Effector memory CD4-positive, alpha-beta T cell (primary cell): ENCODE data around the gene LCN12.
A peak's percentile ranks its signal among the peaks of the same experiment; 100 is the strongest.

ENCODE experiments used
- DNase-seq, 3 donors: peaks; one replicate each; pipeline ENCODE4 v3.0.0-alpha.2; 2020
- H3K27ac ChIP-seq: 2 replicates; pipeline ENCODE4 v1.7.0; 2013; ENCODE audit warnings: mild to moderate bottlenecking, low read length, moderate library complexity; ENCODE audit not compliant: insufficient read depth, poor library complexity, severe bottlenecking
- H3K27me3 ChIP-seq: replicated peaks from 2 replicates; pipeline ENCODE4 v1.7.0; 2013; ENCODE audit warnings: mild to moderate bottlenecking, low read length; ENCODE audit not compliant: insufficient read depth, control insufficient read depth, poor library complexity, severe bottlenecking
- H3K36me3 ChIP-seq: 2 replicates; pipeline ENCODE4 v1.7.0; 2013; ENCODE audit warnings: mild to moderate bottlenecking, low read length, moderate library complexity; ENCODE audit not compliant: control insufficient read depth, insufficient read depth
- H3K4me1 ChIP-seq: 2 replicates; pipeline ENCODE4 v1.7.0; 2013; ENCODE audit warnings: low read length, mild to moderate bottlenecking; ENCODE audit not compliant: control insufficient read depth, insufficient read depth, poor library complexity, severe bottlenecking
- H3K4me3 ChIP-seq: 2 replicates; pipeline ENCODE4 v1.7.0; 2013; ENCODE audit warnings: low read length, low read depth, mild to moderate bottlenecking; ENCODE audit not compliant: insufficient read depth, poor library complexity, severe bottlenecking
- H3K9me3 ChIP-seq: 2 replicates; pipeline ENCODE4 v1.7.0; 2013; ENCODE audit warnings: mild to moderate bottlenecking, low read length, moderate library complexity; ENCODE audit not compliant: control insufficient read depth
- total RNA-seq, 3 donors: gene quantifications; one replicate each; lab custom pipeline; 2026; lab: John Stamatoyannopoulos, UW

Gene LCN12, protein sequence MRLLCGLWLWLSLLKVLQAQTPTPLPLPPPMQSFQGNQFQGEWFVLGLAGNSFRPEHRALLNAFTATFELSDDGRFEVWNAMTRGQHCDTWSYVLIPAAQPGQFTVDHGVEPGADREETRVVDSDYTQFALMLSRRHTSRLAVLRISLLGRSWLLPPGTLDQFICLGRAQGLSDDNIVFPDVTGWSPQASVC
- 0.58 to 1.2 (median 1.2) reads per million in 3 donors for total RNA-seq

DNA sequence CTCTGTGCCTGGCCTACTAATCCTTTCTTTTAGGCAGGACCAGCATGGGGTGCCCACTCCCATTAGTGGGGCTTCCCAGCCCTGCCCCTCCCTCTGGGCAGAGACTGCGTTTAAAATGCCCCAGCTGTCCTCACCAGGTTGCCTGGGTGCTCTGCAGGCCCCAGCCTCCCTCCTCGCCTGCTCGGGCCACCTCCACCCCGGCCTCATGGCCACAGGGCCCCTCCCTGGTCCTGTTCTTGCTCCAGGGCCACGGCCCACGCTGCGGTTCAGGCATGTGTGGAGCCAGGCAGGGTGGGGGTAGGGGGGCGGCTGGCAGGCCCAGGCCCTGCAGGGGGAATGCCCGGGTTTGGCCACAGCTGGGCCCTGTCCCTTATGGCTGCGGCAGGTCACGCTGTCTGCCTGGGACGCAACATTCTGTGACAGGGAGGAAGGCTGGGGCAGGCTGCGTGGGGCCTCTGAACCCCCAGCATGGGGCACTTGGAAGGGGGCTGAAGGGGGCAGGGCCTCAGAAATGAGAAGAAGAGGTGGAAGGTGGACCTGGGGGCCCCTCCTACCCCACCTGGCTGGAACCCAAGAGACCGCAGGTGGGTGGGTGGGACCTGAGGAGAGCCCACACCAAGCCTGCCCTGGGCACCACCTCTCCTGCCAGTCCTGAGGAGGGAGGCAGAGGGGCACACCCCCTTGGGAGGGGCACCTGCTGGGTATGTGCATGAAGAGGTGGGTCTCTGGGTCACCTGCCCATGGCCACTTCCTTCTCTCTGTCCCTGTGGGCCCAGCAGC lies at the start of gene LCN12:
Gene LCN12, plus strand, starts transcription at position 733 of the 780 bp plus-strand sequence. CDS start 55 bp downstream, outside the sequence.
- no peak for DNase-seq
- peaks cover 12% of the 10 kb centered on the region for H3K4me1 ChIP-seq
- no peaks in the 10 kb centered on the region for H3K27me3 ChIP-seq
- H3K4me3 ChIP-seq: no peak within 1 kb of the TSS
- no peaks in the 10 kb centered on the region for H3K36me3 ChIP-seq
- no peak within 1 kb of the TSS for H3K27ac ChIP-seq
- no peaks in the 10 kb centered on the region for H3K9me3 ChIP-seq

DNA sequence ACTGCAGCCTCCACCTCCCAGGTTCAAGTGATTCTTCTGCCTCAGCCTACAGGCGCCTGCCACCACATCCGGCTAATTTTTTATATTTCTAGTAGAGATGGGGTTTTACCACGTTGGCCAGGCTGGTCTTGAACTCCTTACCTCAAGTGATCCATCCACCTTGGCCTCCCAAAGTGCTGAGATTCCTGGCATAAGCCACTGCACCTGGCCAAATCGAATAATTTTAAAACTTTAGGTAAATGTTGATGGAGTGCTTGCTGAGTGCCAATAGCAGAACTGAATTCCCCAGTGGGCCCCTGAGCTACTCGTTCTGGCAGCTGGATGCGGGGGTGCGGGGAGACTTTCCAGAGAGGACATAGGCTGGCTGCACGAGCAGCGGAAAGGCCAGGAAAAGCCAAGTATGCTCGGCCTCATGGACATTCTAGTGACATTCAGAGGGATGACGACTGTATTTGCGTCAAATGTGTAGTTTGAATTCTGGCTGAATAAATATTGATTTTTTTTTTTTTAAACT lies 49.0 kb upstream of the LCN12 start:
- peaks cover 37% of the 10 kb centered on the region for H3K36me3 ChIP-seq
- H3K9me3 ChIP-seq: no peaks in the 10 kb centered on the region
- H3K27me3 ChIP-seq: no peaks in the 10 kb centered on the region
- peak overlapping the region; percentile 89 for H3K27ac ChIP-seq
- peaks cover 21% of the 10 kb centered on the region for H3K4me1 ChIP-seq
- DNase-seq: no peak
- peak overlapping the region; percentile 15 for H3K4me3 ChIP-seq

DNA sequence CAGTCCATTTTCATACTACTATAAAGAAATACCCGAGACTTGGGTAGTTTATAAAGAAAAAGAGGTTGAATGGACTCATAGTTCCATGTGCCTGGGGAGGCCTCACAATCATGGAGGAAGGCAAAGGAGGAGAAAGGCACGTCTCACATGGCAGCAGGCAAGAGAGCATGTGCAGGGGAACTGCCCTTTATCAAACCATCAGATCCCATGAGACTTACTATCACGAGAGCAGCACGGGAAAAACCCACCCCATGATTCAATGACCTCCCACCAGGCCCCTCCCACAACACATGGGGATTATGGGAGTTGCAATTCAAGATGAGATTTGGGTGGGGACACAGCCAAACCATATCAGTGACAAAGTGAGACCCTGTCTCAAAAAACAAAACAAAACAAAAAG lies 45.8 kb upstream of the LCN12 start:
- Histone ChIP-seq H3K4me3 (no peak overlapping the region), H3K9me3 (no peaks in the 10 kb centered on the region), H3K27me3 (no peaks in the 10 kb centered on the region), H3K27ac (no peak overlapping the region), H3K36me3 (peaks cover 31% of the 10 kb centered on the region), H3K4me1 (peaks cover 21% of the 10 kb centered on the region)
- no peak for DNase-seq

DNA sequence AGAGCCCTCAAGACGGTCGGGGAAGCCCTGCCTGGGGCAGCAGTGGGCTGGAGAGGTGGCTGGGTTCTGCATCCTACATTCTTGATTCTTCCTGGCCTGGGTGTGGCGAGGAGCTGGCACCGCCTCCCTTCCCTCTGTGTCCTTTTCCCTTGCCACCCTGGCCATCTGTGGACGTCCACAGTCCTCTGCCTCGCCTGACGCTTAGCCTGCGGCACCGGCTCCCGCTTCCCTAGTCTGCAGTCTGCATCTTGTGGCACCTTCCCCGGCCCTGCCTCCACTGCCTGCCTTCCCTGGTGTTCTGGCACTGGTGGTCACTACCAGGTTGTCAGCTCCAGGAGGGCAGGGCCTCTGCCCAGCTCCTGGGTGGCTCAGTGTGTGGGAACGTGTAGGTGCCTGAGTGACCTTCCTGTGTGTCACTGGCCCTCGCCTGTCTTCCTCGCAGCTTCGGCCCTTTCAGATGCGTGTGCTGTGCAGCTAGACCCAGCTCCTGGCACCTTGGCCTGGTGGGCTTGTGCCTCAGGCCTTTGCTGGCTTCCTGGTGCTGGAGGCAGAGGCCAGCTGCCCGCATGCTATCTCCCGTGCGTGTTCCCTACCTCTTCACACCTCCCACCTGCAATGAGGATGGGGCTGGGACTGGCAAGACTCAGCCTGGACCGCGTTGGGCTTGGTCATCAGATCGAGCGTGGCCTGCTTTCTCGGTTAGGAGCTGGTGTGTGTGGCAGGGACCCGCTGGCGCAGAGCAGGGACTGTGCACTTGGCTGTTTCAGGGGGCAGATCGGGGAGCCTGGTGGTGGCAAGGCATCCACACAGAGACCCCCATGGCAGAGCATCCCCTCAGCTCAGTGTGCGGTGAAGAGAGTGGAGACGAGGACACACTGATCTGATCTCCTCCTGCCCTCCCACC lies 44.8 kb upstream of the LCN12 start:
- Histone ChIP-seq H3K27ac (peak overlapping the region; percentile 18), H3K4me1 (peaks cover 11% of the 10 kb centered on the region), H3K4me3 (no peak overlapping the region), H3K27me3 (no peaks in the 10 kb centered on the region), H3K36me3 (peaks cover 31% of the 10 kb centered on the region), H3K9me3 (no peaks in the 10 kb centered on the region)
- DNase-seq: no peak

DNA sequence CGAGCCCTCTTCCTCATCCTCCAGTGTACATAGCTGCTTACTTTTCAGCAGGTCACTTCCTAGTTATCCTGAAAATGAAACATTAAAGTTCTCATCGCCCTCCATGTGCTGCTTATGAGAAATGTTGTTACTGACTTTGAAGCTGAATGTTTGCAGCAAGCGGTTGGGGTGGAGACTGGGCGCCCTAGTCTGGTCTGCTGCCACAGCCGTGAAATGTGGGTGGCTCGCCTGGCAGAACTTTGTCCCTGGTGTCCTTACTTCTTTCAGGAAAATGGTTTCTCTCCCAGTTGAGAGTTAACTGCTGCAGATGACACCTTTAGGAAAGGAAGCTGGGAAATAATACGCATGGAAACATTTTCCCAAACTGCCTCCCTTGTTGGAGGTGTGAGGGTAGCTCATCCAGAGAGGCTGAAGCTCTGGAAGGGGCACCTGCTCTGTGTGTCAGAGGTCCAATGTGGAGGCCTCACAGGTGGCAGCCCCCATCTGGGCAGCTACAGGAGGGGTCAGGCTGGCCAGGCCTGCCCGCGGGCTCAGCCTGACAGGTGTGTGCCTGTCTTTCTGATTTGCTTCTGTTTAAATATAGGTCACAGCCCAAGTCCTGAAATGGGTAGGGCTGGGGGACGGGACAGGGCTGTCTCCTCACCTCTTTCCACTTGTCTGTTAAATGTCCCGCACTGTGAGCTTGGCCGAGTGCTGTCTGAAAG lies 41.7 kb upstream of the LCN12 start:
- no peaks in the 10 kb centered on the region for H3K4me1 ChIP-seq
- no peak overlapping the region for H3K4me3 ChIP-seq
- H3K36me3 ChIP-seq: peaks cover 44% of the 10 kb centered on the region
- DNase-seq: no peak
- H3K9me3 ChIP-seq: no peaks in the 10 kb centered on the region
- H3K27ac ChIP-seq: no peak overlapping the region
- H3K27me3 ChIP-seq: no peaks in the 10 kb centered on the region

DNA sequence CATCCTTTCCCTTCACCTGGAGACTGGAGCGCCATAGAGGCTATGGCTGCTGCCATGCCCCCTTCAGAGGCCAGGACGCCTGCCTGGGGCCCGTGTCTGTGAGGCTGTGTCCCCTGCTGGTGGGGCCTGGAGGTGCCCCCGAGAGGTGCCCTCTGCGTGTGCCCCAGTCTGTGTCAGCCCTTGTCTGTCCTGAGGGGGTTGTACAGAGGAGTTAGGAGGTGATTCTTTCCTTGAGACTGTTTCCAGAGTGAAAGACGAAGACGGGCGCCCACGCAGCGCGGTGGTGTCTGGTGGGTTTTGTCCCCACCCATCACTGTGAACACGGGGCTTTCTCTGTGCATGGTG lies 41.2 kb upstream of the LCN12 start:
- H3K27ac ChIP-seq: no peak overlapping the region
- no peak overlapping the region for H3K4me3 ChIP-seq
- H3K4me1 ChIP-seq: no peaks in the 10 kb centered on the region
- no peaks in the 10 kb centered on the region for H3K27me3 ChIP-seq
- no peaks in the 10 kb centered on the region for H3K9me3 ChIP-seq
- H3K36me3 ChIP-seq: peaks cover 47% of the 10 kb centered on the region
- no peak for DNase-seq

DNA sequence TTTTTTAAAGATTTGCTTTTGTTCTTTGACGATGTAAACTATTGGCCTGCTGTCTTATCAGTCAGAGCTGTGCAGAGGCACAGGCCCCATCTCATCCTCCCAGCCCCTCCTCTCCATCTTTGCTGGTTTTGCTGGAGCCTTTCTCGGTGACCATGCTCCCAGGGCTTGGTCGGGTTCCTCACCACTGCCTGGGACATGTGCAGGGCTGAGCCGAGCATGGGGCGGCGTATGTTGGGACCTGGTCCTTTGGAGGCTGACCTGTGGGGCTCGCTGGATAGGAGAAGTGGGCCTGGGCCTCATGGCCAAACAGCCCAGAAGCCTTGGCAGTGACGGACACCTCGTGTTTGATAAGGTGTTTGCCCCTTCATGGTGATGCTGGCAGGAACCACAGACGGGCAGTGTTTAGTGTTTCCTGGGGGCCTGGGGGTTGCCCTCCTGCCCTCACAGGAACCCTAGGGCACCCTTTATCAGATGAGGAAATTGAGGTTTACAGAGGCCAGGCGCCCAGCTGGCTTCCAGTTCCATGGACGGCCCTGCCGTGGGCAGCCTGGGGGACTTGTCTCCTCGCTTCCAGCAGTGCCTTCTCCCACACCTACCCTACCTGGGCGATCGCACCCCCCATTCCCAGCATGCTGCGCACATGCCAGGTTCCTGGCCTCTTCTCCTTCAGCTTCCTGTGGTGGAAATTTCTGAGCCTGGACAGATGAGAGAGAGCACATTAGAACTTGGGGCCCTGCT lies 38.2 kb upstream of the LCN12 start:
- Histone ChIP-seq H3K9me3 (no peaks in the 10 kb centered on the region), H3K4me1 (no peaks in the 10 kb centered on the region), H3K27ac (no peak overlapping the region), H3K4me3 (no peak overlapping the region), H3K27me3 (no peaks in the 10 kb centered on the region), H3K36me3 (peaks cover 51% of the 10 kb centered on the region)
- DNase-seq: no peak

DNA sequence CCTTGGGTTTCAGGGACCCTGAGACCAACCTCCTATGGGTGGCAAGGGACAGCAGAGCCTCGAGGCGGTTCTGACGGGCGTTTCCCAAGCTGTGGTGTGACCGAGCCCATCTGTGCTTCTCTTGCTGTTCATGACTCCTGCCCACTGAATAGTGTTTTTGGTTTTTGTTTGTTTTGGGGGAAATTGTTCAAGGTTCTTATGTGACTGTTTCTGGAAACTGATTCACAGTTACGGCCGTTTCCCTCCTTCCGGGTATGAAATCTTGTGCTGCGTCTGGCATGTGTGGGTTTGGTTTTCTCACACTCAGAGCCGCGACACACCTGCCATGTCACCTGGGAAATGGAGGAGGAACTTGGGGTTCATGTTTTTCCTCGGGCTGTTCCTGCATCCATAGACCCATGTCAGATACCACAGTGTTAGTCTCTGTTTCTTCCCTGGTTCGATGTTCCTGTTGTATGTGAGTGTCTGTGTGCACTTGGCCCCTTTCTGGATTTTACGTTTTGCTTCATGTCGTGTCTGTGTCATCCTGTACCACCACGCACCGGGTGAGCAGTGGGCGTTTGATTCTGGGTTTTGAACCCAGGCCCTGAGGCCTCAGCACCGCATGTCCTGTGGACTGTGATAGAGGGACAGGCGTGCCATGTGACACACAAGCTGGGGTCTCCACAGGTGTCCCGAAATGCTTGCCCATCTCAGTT lies 36.3 kb upstream of the LCN12 start:
- H3K4me3 ChIP-seq: no peak overlapping the region
- no peaks in the 10 kb centered on the region for H3K9me3 ChIP-seq
- no peaks in the 10 kb centered on the region for H3K27me3 ChIP-seq
- no peaks in the 10 kb centered on the region for H3K4me1 ChIP-seq
- DNase-seq: no peak
- H3K27ac ChIP-seq: no peak overlapping the region
- peaks cover 50% of the 10 kb centered on the region for H3K36me3 ChIP-seq
